ENCODE measurements around the gene FHAD1.

The FHAD1 gene

GRCh38 chr1:15399710-15400109, 152.7 kb downstream of the FHAD1 start:
- TF ChIP-seq ZC3H10 (CRISPR knock-in tag; IDR thresholded peaks at IDR 0.05), result no peak
- no peak for TF ChIP-seq ZFP3 (CRISPR knock-in tag; IDR thresholded peaks at IDR 0.05)
- no peak for TF ChIP-seq ZFP30 (CRISPR knock-in tag; IDR thresholded peaks at IDR 0.05)
- TF ChIP-seq SNAI2 (CRISPR knock-in tag; IDR thresholded peaks at IDR 0.05), result no peak
- TF ChIP-seq ISL1 (CRISPR knock-in tag; IDR thresholded peaks at IDR 0.05), result no peak
- no peak for TF ChIP-seq RARB (CRISPR knock-in tag; IDR thresholded peaks at IDR 0.05)
- no peak for TF ChIP-seq ARNTL (CRISPR knock-in tag; IDR thresholded peaks at IDR 0.05; ENCODE audit: borderline replicate concordance, low read depth)
- TF ChIP-seq ESRRG (CRISPR knock-in tag; IDR thresholded peaks at IDR 0.05), result no peak
- TF ChIP-seq, protein P1, sequence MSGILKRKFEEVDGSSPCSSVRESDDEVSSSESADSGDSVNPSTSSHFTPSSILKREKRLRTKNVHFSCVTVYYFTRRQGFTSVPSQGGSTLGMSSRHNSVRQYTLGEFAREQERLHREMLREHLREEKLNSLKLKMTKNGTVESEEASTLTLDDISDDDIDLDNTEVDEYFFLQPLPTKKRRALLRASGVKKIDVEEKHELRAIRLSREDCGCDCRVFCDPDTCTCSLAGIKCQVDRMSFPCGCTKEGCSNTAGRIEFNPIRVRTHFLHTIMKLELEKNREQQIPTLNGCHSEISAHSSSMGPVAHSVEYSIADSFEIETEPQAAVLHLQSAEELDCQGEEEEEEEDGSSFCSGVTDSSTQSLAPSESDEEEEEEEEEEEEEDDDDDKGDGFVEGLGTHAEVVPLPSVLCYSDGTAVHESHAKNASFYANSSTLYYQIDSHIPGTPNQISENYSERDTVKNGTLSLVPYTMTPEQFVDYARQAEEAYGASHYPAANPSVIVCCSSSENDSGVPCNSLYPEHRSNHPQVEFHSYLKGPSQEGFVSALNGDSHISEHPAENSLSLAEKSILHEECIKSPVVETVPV (CRISPR knock-in tag; IDR thresholded peaks at IDR 0.05), result no peak
- TF ChIP-seq, protein P2, sequence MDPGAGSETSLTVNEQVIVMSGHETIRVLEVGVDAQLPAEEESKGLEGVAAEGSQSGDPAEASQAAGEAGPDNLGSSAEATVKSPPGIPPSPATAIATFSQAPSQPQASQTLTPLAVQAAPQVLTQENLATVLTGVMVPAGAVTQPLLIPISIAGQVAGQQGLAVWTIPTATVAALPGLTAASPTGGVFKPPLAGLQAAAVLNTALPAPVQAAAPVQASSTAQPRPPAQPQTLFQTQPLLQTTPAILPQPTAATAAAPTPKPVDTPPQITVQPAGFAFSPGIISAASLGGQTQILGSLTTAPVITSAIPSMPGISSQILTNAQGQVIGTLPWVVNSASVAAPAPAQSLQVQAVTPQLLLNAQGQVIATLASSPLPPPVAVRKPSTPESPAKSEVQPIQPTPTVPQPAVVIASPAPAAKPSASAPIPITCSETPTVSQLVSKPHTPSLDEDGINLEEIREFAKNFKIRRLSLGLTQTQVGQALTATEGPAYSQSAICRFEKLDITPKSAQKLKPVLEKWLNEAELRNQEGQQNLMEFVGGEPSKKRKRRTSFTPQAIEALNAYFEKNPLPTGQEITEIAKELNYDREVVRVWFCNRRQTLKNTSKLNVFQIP (CRISPR knock-in tag; IDR thresholded peaks at IDR 0.05; ENCODE audit: borderline replicate concordance, low read depth), result no peak
- no peak for ATAC-seq

- ATAC-seq, result no peak
- TF ChIP-seq OSR1 (CRISPR knock-in tag; IDR thresholded peaks at IDR 0.05) (no peak), GLIS3 (CRISPR knock-in tag; IDR thresholded peaks at IDR 0.05) (no peak), PPARA (CRISPR knock-in tag; IDR thresholded peaks at IDR 0.05; ENCODE audit: borderline replicate concordance) (no peak), CSDC2 (CRISPR knock-in tag; IDR thresholded peaks at IDR 0.05) (no peak), ZFP3 (CRISPR knock-in tag; IDR thresholded peaks at IDR 0.05) (no peak), ZFP30 (CRISPR knock-in tag; IDR thresholded peaks at IDR 0.05) (no peak), ARNTL (CRISPR knock-in tag; IDR thresholded peaks at IDR 0.05; ENCODE audit: borderline replicate concordance, low read depth) (no peak)
- TF ChIP-seq, protein P3, sequence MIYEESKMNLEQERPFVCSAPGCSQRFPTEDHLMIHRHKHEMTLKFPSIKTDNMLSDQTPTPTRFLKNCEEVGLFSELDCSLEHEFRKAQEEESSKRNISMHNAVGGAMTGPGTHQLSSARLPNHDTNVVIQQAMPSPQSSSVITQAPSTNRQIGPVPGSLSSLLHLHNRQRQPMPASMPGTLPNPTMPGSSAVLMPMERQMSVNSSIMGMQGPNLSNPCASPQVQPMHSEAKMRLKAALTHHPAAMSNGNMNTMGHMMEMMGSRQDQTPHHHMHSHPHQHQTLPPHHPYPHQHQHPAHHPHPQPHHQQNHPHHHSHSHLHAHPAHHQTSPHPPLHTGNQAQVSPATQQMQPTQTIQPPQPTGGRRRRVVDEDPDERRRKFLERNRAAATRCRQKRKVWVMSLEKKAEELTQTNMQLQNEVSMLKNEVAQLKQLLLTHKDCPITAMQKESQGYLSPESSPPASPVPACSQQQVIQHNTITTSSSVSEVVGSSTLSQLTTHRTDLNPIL (CRISPR knock-in tag; IDR thresholded peaks at IDR 0.05; ENCODE audit: low read depth), result no peak
- TF ChIP-seq, protein P2 (CRISPR knock-in tag; IDR thresholded peaks at IDR 0.05; ENCODE audit: borderline replicate concordance, low read depth), result no peak
Measured at GRCh38 chr1:15400627-15401026, 153.6 kb downstream of the FHAD1 start.

GRCh38 chr1:15401391-15402055, 154.5 kb downstream of the FHAD1 start:
- no peak for TF ChIP-seq RARB (CRISPR knock-in tag; IDR thresholded peaks at IDR 0.05)
- TF ChIP-seq, protein P1 (CRISPR knock-in tag; IDR thresholded peaks at IDR 0.05), result no peak
- TF ChIP-seq, protein P3 (CRISPR knock-in tag; IDR thresholded peaks at IDR 0.05; ENCODE audit: low read depth), result no peak
- TF ChIP-seq ZFP3 (CRISPR knock-in tag; IDR thresholded peaks at IDR 0.05), result no peak
- no peak for TF ChIP-seq TCF4 (CRISPR knock-in tag; IDR thresholded peaks at IDR 0.05; ENCODE audit: borderline replicate concordance)
- TF ChIP-seq BACH2 (CRISPR knock-in tag; IDR thresholded peaks at IDR 0.05; ENCODE audit: borderline replicate concordance), result no peak
- no peak for TF ChIP-seq PPARA (CRISPR knock-in tag; IDR thresholded peaks at IDR 0.05; ENCODE audit: borderline replicate concordance)
- TF ChIP-seq OSR1 (CRISPR knock-in tag; IDR thresholded peaks at IDR 0.05), result no peak
- no peak for TF ChIP-seq ZNF8 (CRISPR knock-in tag; IDR thresholded peaks at IDR 0.05)
- TF ChIP-seq SNAI2 (CRISPR knock-in tag; IDR thresholded peaks at IDR 0.05), result no peak
- TF ChIP-seq ZNF565 (CRISPR knock-in tag; conservative IDR thresholded peaks at IDR 0.05; ENCODE audit: low read depth), result no peak
- no peak for ATAC-seq

Data from SK-N-SH treated with all-trans-retinoic acid at 6 μM for 48 hours (cell line).